ENCODE results near the gene NEAT1. TPM values are rescaled to one million over a fixed set of nuclear protein-coding genes. Genes with fewer than 3 reads are reported as not detected.
A peak's percentile ranks its signal among the peaks of the same experiment; 100 is the strongest.

NEAT1 gene
- total RNA-seq, 1 donor from 2014 or later, result 333 TPM

DNA sequence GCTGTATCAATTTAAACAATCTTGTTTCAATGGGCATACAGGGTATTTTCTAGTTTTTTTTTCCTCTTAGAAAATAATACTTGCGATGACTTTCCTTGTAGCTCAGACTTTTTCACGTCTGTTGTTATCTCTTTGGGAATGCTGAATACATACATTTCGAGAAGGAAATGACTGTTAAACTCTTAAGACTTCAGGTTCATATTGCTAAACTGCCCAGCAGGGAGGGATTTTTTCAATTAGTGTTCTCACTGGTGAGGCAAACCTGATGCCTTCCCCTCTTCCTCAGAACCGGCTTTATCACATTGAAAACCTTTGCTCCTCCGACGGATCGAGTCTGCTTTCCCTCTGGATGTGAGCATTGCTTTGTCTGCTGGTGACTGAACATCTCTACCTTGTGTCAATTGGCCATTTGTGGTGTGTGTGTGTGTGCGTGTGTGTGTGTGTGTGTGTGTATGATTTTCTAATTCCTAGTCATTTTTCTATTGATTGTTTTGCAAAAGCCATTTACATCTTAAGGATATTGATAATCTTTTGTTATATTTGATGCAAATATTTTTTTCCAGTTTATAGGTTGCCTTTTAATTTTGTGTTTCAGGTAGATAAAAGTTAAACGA lies 6.6 kb downstream of the NEAT1 start:
- Mint-ChIP-seq H3K36me3 (ENCODE audit: low read depth) (peaks cover 39% of the 10 kb centered on the region), H3K4me1 (ENCODE audit: low read depth) (peaks cover 92% of the 10 kb centered on the region), H3K4me3 (ENCODE audit: unreplicated experiment) (peak overlapping the region; percentile 82), H3K27ac (ENCODE audit: unreplicated experiment) (peak overlapping the region; percentile 100), H3K27me3 (ENCODE audit: low read depth) (no peaks in the 10 kb centered on the region), H3K9me3 (ENCODE audit: low read depth) (no peaks in the 10 kb centered on the region)
- no peak for DNase-seq (ENCODE audit: low spot score)
- TF ChIP-seq, protein P1, sequence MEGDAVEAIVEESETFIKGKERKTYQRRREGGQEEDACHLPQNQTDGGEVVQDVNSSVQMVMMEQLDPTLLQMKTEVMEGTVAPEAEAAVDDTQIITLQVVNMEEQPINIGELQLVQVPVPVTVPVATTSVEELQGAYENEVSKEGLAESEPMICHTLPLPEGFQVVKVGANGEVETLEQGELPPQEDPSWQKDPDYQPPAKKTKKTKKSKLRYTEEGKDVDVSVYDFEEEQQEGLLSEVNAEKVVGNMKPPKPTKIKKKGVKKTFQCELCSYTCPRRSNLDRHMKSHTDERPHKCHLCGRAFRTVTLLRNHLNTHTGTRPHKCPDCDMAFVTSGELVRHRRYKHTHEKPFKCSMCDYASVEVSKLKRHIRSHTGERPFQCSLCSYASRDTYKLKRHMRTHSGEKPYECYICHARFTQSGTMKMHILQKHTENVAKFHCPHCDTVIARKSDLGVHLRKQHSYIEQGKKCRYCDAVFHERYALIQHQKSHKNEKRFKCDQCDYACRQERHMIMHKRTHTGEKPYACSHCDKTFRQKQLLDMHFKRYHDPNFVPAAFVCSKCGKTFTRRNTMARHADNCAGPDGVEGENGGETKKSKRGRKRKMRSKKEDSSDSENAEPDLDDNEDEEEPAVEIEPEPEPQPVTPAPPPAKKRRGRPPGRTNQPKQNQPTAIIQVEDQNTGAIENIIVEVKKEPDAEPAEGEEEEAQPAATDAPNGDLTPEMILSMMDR (IDR thresholded peaks at IDR 0.05), result no peak

- peak overlapping the region; percentile 82 for H3K4me3 Mint-ChIP-seq (ENCODE audit: unreplicated experiment)
- TF ChIP-seq, protein P1 (IDR thresholded peaks at IDR 0.05), result no peak
- peaks cover 39% of the 10 kb centered on the region for H3K36me3 Mint-ChIP-seq (ENCODE audit: low read depth)
- H3K27ac Mint-ChIP-seq (ENCODE audit: unreplicated experiment), result peak overlapping the region; percentile 100
- DNase-seq (ENCODE audit: low spot score), result no peak
- no peaks in the 10 kb centered on the region for H3K27me3 Mint-ChIP-seq (ENCODE audit: low read depth)
- H3K4me1 Mint-ChIP-seq (ENCODE audit: low read depth), result peaks cover 92% of the 10 kb centered on the region
- no peaks in the 10 kb centered on the region for H3K9me3 Mint-ChIP-seq (ENCODE audit: low read depth)
Measured at GRCh38 chr11:65429724-65430405, 7.3 kb downstream of the NEAT1 start.

DNA sequence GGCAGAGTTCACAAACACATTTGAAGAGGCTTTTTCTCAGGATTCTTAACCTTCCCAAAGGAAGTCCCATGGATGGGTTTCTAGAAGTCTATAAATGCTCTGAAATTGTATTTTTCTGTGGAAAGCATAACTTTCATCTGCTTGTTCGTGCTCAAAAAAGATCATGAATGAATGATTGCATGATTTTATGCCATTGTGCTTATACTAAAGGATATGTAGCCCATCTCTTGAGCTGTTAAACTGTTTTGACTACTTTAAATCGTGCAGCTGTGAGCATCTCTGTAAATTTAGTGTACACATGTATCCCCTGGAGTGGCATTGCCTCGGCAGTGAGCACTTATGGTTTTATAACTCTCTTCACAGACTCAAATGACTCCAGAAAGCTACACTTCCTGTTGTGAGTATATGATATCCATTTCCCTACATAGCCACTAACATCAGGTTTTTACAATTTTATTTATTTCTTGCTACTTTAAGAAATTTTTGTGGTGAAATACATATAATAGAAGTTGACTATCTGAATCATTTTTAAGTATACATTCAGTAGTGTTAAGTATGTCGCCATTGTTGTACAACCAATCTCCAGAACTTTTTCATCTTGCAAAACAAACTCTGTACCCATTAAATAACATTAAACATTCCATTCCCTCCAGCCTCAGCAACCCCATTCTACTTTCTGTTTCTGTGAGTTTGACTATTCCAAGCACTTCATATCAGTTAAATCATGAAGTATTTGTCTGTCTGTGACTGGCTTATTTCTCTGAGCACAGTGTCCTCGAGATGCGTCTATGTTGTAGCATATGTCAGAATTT lies 8.0 kb downstream of the NEAT1 start:
- no peak for DNase-seq (ENCODE audit: low spot score)
- Mint-ChIP-seq H3K4me3 (ENCODE audit: unreplicated experiment) (peak overlapping the region; percentile 82), H3K36me3 (ENCODE audit: low read depth) (peaks cover 40% of the 10 kb centered on the region), H3K4me1 (ENCODE audit: low read depth) (peaks cover 94% of the 10 kb centered on the region), H3K27me3 (ENCODE audit: low read depth) (no peaks in the 10 kb centered on the region), H3K27ac (ENCODE audit: unreplicated experiment) (peak overlapping the region; percentile 100), H3K9me3 (ENCODE audit: low read depth) (no peaks in the 10 kb centered on the region)
- TF ChIP-seq, protein P1 (IDR thresholded peaks at IDR 0.05), result no peak

DNA sequence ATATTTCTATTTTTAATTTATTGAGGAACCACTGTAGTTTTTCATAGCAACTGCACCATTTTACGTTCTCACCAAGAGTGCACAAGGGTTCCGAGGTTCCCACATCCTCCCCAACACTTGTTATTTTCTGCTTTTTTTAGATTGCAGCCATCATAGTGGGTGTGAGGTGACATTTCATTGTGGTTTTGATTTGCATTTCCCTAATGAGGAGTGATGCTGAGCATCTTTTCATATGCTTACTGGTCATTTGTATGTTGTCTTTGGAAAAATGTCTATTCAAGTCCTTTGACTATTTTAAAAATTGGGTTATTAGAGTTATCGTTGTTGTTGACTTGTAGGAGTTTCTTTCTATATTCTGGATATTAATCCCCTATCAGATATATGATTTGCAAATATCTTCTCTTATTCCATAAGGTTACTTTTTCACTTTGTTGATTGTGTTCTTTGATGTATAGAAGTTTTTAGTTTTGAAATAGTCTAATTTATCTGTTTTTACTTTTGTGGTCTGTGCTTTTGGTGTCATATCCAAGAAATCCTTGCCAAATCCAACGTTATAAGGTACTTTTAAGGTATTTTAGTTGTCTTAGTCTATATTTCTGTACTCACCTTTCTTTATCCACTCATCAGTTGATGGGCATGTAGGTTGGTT lies 9.0 kb downstream of the NEAT1 start:
- TF ChIP-seq, protein P1 (IDR thresholded peaks at IDR 0.05), result no peak
- Mint-ChIP-seq H3K9me3 (ENCODE audit: low read depth) (no peaks in the 10 kb centered on the region), H3K27ac (ENCODE audit: unreplicated experiment) (peak overlapping the region; percentile 58), H3K4me1 (ENCODE audit: low read depth) (peaks cover 92% of the 10 kb centered on the region), H3K36me3 (ENCODE audit: low read depth) (peaks cover 32% of the 10 kb centered on the region), H3K4me3 (ENCODE audit: unreplicated experiment) (peak overlapping the region; percentile 50), H3K27me3 (ENCODE audit: low read depth) (no peaks in the 10 kb centered on the region)
- no peak for DNase-seq (ENCODE audit: low spot score)
